OCI-LY1 (cell line): ENCODE results near the gene PAX5.

Experiments
- H2AFZ ChIP-seq: fragments of 200-600 bp; sonication (generic), shearing (Covaris generic); 2 replicates; pipeline ENCODE4 v1.6.0; 2014; ENCODE audit warnings: antibody characterized with exemption, mild to moderate bottlenecking, low read length
- H3F3A ChIP-seq: fragments of 200-600 bp; sonication (generic), shearing (Covaris generic); 2 replicates; pipeline ENCODE4 v1.6.0; 2014; ENCODE audit warnings: mild to moderate bottlenecking, antibody characterized with exemption, low read length, moderate library complexity; ENCODE audit not compliant: insufficient read depth
- H3K27ac ChIP-seq: fragments of 200-600 bp; sonication (generic); 2 replicates; pipeline ENCODE4 v1.5.1; 2014; ENCODE audit warnings: low read length, mixed run types, mild to moderate bottlenecking, low read depth; ENCODE audit not compliant: poor library complexity, severe bottlenecking
- H3K27me3 ChIP-seq: fragments of 200-600 bp; sonication (generic); 2 replicates; pipeline ENCODE4 v1.6.0; 2014; ENCODE audit warnings: antibody characterized with exemption, mild to moderate bottlenecking, low read length, moderate library complexity; ENCODE audit not compliant: insufficient read depth
- H3K36me3 ChIP-seq: fragments of 200-600 bp; sonication (generic); 2 replicates; pipeline ENCODE4 v1.6.1; 2014; ENCODE audit warnings: mild to moderate bottlenecking, antibody characterized with exemption, low read length, moderate library complexity, mixed read lengths; ENCODE audit not compliant: insufficient read depth
- H3K4me1 ChIP-seq: fragments of 200-600 bp; sonication (generic); 2 replicates; pipeline ENCODE4 v1.5.1; 2014; ENCODE audit warnings: mild to moderate bottlenecking, low read length, moderate library complexity; ENCODE audit not compliant: insufficient read depth, severe bottlenecking
- H3K4me2 ChIP-seq: fragments of 200-600 bp; sonication (generic), shearing (Covaris generic); 2 replicates; pipeline ENCODE4 v1.6.1; 2014; ENCODE audit warnings: low read length
- H3K4me3 ChIP-seq: fragments of 200-600 bp; sonication (generic); 2 replicates; pipeline ENCODE4 v1.5.1; 2014; ENCODE audit warnings: low read length, low read depth, mild to moderate bottlenecking, mixed read lengths; ENCODE audit not compliant: poor library complexity, severe bottlenecking
- H3K79me2 ChIP-seq: fragments of 200-600 bp; shearing (Covaris generic); 2 replicates; pipeline ENCODE4 v1.6.1; 2016; ENCODE audit warnings: mixed run types, low read length, mixed read lengths; ENCODE audit not compliant: insufficient read depth
- H3K9ac ChIP-seq: fragments of 200-600 bp; sonication (generic), shearing (Covaris generic); 2 replicates; pipeline ENCODE4 v1.6.1; 2014; ENCODE audit warnings: mild to moderate bottlenecking, low read length, mixed read lengths
- H3K9me2 ChIP-seq: fragments of 200-600 bp; sonication (generic), shearing (Covaris generic); 2 replicates; pipeline ENCODE4 v1.6.1; 2014; ENCODE audit warnings: low read depth, mild to moderate bottlenecking, low read length, mixed read lengths
- H3K9me3 ChIP-seq: fragments of 200-600 bp; shearing (Covaris generic); 2 replicates; pipeline ENCODE4 v1.6.1; 2014; ENCODE audit warnings: low read length, mixed read lengths
- H4K20me1 ChIP-seq: fragments of 200-600 bp; sonication (generic), shearing (Covaris generic); 2 replicates; pipeline ENCODE4 v1.6.0; 2016; ENCODE audit warnings: mild to moderate bottlenecking, low read length; ENCODE audit not compliant: insufficient read depth
- CTCF ChIP-seq: fragments of 200-600 bp; sonication (generic), shearing (Covaris generic); IDR thresholded peaks from 2 replicates; pipeline ENCODE4 v1.5.1; 2017; ENCODE audit warnings: mild to moderate bottlenecking, antibody characterized with exemption, low read length, moderate library complexity, mixed read lengths
- EZH2 ChIP-seq: fragments of 200-600 bp; sonication (generic), shearing (Covaris generic); IDR thresholded peaks from 2 replicates; pipeline ENCODE4 v1.8.0; 2017; ENCODE audit warnings: borderline replicate concordance, mixed run types, mild to moderate bottlenecking, antibody characterized with exemption, low read length, moderate library complexity, mixed read lengths

The PAX5 gene

GRCh38 chr9:36820392-36820861 lies 213.6 kb downstream of the PAX5 start:
- Histone ChIP-seq H3K4me2 (no peak overlapping the region), H2AFZ (no peak overlapping the region), H3K9me3 (no peaks in the 10 kb centered on the region), H3K9ac (no peak overlapping the region), H3K36me3 (no peaks in the 10 kb centered on the region), H4K20me1 (no peaks in the 10 kb centered on the region), H3K27ac (no peak overlapping the region), H3K4me1 (no peaks in the 10 kb centered on the region), H3K4me3 (no peak overlapping the region), H3K27me3 (peaks cover 4% of the 10 kb centered on the region; the same call in 1 of the 2 replicates), H3K9me2 (no peaks in the 10 kb centered on the region), H3K79me2 (no peaks in the 10 kb centered on the region), H3F3A (no peaks in the 10 kb centered on the region)
- TF ChIP-seq CTCF (no peak), EZH2 (no peak)

GRCh38 chr9:36818965-36819870 lies 214.8 kb downstream of the PAX5 start:
- no peak for TF ChIP-seq CTCF
- no peak for TF ChIP-seq EZH2
- Histone ChIP-seq H3K79me2 (no peaks in the 10 kb centered on the region), H3K36me3 (no peaks in the 10 kb centered on the region; the same call in 1 of the 2 replicates), H3K4me2 (no peak overlapping the region), H3K9ac (no peak overlapping the region), H2AFZ (no peak overlapping the region), H3K4me3 (no peak overlapping the region), H4K20me1 (no peaks in the 10 kb centered on the region), H3F3A (no peaks in the 10 kb centered on the region), H3K4me1 (no peaks in the 10 kb centered on the region), H3K27me3 (peaks cover 4% of the 10 kb centered on the region; the same call in 1 of the 2 replicates), H3K9me3 (no peaks in the 10 kb centered on the region), H3K9me2 (no peaks in the 10 kb centered on the region), H3K27ac (no peak overlapping the region)

- Histone ChIP-seq H3K27me3 (peaks cover 4% of the 10 kb centered on the region; the same call in 1 of the 2 replicates), H3K79me2 (no peaks in the 10 kb centered on the region), H3K36me3 (no peaks in the 10 kb centered on the region; the same call in 1 of the 2 replicates), H3K27ac (no peak overlapping the region), H3K9me3 (no peaks in the 10 kb centered on the region), H3F3A (no peaks in the 10 kb centered on the region), H3K9ac (no peak overlapping the region), H3K9me2 (no peaks in the 10 kb centered on the region), H3K4me1 (no peaks in the 10 kb centered on the region), H3K4me3 (no peak overlapping the region), H2AFZ (no peak overlapping the region), H4K20me1 (no peaks in the 10 kb centered on the region), H3K4me2 (no peak overlapping the region)
- no peak for TF ChIP-seq EZH2
- TF ChIP-seq CTCF = no peak
These were observed 215.7 kb downstream of the PAX5 start for GRCh38 chr9:36818242-36818938.
